Mucosa of descending colon (tissue), 3 donors: ENCODE data around the gene SLC17A3. TPM values are rescaled to one million over a fixed set of nuclear protein-coding genes. Genes with fewer than 3 reads are reported as not detected.

Experiments used
- ATAC-seq: fragments of 200-7000 bp; cut with Tn5 transposase; one replicate; pipeline ENCODE4 v1.9.1; 2020; ENCODE audit warnings: mild to moderate bottlenecking, moderate library complexity
- DNase-seq, 3 donors: peaks; one replicate each; pipeline ENCODE4 v3.0.0-alpha.2; 2020
- H3K36me3 ChIP-seq: fragments of 200-600 bp; one replicate; pipeline ENCODE4 v1.8.0; 2021; ENCODE audit warnings: low read depth, mild to moderate bottlenecking
- H3K4me1 ChIP-seq: fragments of 200-600 bp; one replicate; pipeline ENCODE4 v1.8.0; 2021; ENCODE audit warnings: low read depth, mild to moderate bottlenecking
- H3K4me3 ChIP-seq: fragments of 200-600 bp; one replicate; pipeline ENCODE4 v1.8.0; 2021; ENCODE audit warnings: mild to moderate bottlenecking
- H3K9me3 ChIP-seq: fragments of 200-600 bp; one replicate; pipeline ENCODE4 v1.8.0; 2021; ENCODE audit warnings: mild to moderate bottlenecking
- CTCF ChIP-seq: fragments of 200-600 bp; IDR thresholded peaks from one replicate; pipeline ENCODE4 v1.8.0; 2022; ENCODE audit warnings: antibody characterized with exemption, mild to moderate bottlenecking
- intact Hi-C, 2 donors: fragments of 100-400 bp; cut with DNase I in 1 of 2; cut with micrococcal nuclease in 1 of 2; formaldehyde crosslinking; loops; one replicate each; pipeline versions ENCODE4 v1.11.0 to v1.11.1; 2022; cut with DNase I, micrococcal nuclease
- total RNA-seq, 3 donors: library from RNA; stranded (reverse); fragmentation: NEBNext Ultra II Directional in 2 of 3; extraction: Animal tissue kit (Norgen Biotek cat#: 25700) in 2 of 3; gene quantifications; one replicate each; pipeline versions ENCODE4 v1.2.1 to v1.2.4, GENCODE V29; 2021 to 2023
- donor health status: DM: no; HTN: no; CAD: no; lungs with moderate emphysema.
- donor health status: DM: no; HTN: no; CAD: no.
- donor health status: DM: no; HTN: yes; CAD: no.

SLC17A3 gene
- total RNA-seq, 3 donors from 2014 or later, result not detected

- Histone ChIP-seq H3K4me1 (no peaks in the 10 kb centered on the region), H3K36me3 (no peaks in the 10 kb centered on the region), H3K9me3 (no peaks in the 10 kb centered on the region), H3K4me3 (no peak overlapping the region)
- TF ChIP-seq CTCF, result no peak
- DNase-seq, result no peak
- no peak for ATAC-seq
- intact Hi-C loops, result no loop called here
These were observed 949 bp upstream of the SLC17A3 start for GRCh38 chr6:25874822-25875562.

GRCh38 chr6:25872814-25873213 is 1.2 kb downstream of the SLC17A3 start:
- Histone ChIP-seq H3K36me3 (no peaks in the 10 kb centered on the region), H3K4me1 (no peaks in the 10 kb centered on the region), H3K9me3 (no peaks in the 10 kb centered on the region), H3K4me3 (no peak overlapping the region)
- intact Hi-C loops, result no loop called here
- TF ChIP-seq CTCF, result no peak
- ATAC-seq (no peak), DNase-seq (no peak)

GRCh38 chr6:25869840-25870239 is 4.2 kb downstream of the SLC17A3 start:
- H3K36me3 ChIP-seq, result no peaks in the 10 kb centered on the region
- DNase-seq (no peak), ATAC-seq (no peak)
- intact Hi-C loops, result no loop called here
- H3K4me3 ChIP-seq, result no peak overlapping the region
- no peaks in the 10 kb centered on the region for H3K4me1 ChIP-seq
- TF ChIP-seq CTCF, result no peak
- no peaks in the 10 kb centered on the region for H3K9me3 ChIP-seq

GRCh38 chr6:25868436-25869183 is 5.4 kb downstream of the SLC17A3 start:
- H3K4me1 ChIP-seq, result no peaks in the 10 kb centered on the region
- ATAC-seq (no peak), DNase-seq (no peak)
- no peaks in the 10 kb centered on the region for H3K9me3 ChIP-seq
- H3K4me3 ChIP-seq, result no peak overlapping the region
- intact Hi-C loops, result no loop called here
- TF ChIP-seq CTCF, result no peak
- H3K36me3 ChIP-seq, result no peaks in the 10 kb centered on the region

- ATAC-seq (peak; percentile 52), DNase-seq (peak in 1 of 3 donors; percentile 3)
- H3K36me3 ChIP-seq, result no peaks in the 10 kb centered on the region
- no peaks in the 10 kb centered on the region for H3K4me1 ChIP-seq
- no peaks in the 10 kb centered on the region for H3K9me3 ChIP-seq
- intact Hi-C loops, result no loop called here
- no peak overlapping the region for H3K4me3 ChIP-seq
- no peak for TF ChIP-seq CTCF
These were observed 8.0 kb downstream of the SLC17A3 start for GRCh38 chr6:25866011-25866410.
